ENCODE data around the gene TCF7L2.
"Not testable (repeated sequence)": the region's sequence is repeated elsewhere in the genome, so short reads cannot be mapped to it uniquely, and the experiment has no call there.

The TCF7L2 gene

DNA sequence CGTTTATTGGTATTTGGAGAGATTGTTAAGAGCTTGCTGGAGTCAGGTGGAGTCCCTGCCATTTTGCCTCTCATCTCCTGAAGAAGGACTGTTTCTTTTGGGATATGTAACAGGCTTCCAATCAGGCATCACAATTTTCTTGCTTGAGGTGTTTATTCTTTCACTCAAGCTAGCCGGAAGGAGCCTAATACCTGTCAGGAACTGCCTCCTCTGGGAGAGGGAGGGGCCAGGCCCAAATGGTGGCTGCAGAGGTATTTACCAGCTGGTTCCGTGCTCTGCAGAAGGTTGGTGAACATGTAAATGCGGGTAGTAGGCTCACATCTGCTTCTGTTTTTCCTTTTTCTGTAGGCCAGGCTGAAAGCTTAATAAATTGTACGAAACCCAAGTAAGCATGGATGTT lies 114.0 kb downstream of the TCF7L2 start:
- FAIRE-seq (no peak), DNase-seq (ENCODE audit: insufficient read length, low spot score) (no peak)
- TF ChIP-seq, protein P1, sequence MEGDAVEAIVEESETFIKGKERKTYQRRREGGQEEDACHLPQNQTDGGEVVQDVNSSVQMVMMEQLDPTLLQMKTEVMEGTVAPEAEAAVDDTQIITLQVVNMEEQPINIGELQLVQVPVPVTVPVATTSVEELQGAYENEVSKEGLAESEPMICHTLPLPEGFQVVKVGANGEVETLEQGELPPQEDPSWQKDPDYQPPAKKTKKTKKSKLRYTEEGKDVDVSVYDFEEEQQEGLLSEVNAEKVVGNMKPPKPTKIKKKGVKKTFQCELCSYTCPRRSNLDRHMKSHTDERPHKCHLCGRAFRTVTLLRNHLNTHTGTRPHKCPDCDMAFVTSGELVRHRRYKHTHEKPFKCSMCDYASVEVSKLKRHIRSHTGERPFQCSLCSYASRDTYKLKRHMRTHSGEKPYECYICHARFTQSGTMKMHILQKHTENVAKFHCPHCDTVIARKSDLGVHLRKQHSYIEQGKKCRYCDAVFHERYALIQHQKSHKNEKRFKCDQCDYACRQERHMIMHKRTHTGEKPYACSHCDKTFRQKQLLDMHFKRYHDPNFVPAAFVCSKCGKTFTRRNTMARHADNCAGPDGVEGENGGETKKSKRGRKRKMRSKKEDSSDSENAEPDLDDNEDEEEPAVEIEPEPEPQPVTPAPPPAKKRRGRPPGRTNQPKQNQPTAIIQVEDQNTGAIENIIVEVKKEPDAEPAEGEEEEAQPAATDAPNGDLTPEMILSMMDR (IDR thresholded peaks at IDR 0.05; ENCODE audit: insufficient read depth, missing control alignments): no peak

DNA sequence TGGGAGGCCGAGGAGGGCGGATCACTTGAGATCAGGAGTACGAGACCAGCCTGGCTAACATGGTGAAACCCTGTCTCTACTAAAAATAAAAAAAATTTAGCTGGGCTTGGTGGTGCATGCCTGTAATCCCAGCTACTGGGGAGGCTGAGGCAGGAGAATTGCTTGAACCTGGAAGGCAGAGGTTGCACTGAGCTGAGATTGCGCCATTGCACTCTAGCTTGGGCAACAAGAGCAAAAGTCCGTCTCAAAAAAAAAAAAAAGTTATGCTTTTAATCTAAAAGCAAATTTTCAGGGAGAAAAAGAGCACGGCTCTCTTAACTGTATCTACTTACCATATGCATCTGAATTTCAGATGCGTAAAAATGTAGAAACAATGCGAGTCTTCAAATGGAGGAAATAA lies 116.1 kb downstream of the TCF7L2 start:
- DNase-seq (ENCODE audit: insufficient read length, low spot score); FAIRE-seq: not testable (repeated sequence)

DNA sequence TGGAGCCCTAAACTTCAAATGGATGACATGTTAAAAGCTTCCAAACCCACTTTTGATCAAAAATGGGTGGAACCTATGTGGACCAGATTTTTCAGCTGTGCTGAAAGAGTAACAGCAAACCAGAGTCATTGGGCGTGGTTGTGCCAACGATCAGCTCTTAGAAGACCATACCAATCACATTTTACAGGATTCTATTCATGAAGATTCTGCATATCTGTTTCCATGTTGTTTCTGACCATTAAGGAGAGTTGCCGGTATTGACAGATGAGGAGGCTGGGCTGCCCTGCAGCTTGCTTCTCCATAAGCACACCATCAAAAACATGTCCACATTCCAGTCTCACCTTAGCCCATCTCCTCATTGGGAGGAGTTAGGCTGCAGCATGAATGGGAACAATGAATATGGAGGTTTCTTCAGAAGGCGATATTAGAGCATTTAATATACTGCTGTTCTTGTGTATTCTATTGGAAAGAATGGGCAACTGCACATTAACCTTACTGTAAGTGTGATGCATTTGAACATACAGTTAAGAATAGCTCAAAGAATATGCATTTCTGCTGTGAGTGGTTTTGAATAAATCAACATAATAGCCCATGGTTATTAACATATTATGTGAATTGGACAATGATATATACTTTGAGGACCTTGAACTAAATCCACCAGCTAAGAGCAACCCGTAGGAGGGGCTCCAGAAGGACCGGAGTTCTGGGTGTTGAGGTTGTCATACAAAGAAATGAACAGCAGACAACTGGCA lies 116.7 kb downstream of the TCF7L2 start:
- FAIRE-seq (no peak), DNase-seq (ENCODE audit: insufficient read length, low spot score) (no peak)
- TF ChIP-seq, protein P1 (IDR thresholded peaks at IDR 0.05; ENCODE audit: insufficient read depth, missing control alignments): no peak

DNA sequence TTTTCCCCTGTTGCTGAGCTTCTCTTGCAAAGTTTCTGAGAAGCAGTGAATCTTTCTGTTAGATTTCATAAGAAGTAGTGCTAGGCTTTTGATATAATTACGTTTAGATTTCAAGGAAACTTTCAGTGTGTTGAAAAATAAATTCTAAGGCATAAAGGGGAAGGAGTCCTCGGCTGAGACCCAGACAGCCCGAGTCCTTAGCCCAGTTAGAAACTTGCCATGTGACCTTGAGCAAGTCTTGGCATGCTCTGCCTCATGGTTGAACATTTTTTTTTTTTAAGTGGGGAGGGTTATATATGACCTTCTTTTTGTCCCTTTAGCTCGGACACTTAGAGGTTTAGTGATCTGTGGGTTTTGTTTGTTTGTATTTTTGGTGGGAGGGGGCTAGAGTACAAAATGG lies 117.5 kb downstream of the TCF7L2 start:
- FAIRE-seq (no peak), DNase-seq (ENCODE audit: insufficient read length, low spot score) (no peak)
- TF ChIP-seq, protein P1 (IDR thresholded peaks at IDR 0.05; ENCODE audit: insufficient read depth, missing control alignments): no peak

DNA sequence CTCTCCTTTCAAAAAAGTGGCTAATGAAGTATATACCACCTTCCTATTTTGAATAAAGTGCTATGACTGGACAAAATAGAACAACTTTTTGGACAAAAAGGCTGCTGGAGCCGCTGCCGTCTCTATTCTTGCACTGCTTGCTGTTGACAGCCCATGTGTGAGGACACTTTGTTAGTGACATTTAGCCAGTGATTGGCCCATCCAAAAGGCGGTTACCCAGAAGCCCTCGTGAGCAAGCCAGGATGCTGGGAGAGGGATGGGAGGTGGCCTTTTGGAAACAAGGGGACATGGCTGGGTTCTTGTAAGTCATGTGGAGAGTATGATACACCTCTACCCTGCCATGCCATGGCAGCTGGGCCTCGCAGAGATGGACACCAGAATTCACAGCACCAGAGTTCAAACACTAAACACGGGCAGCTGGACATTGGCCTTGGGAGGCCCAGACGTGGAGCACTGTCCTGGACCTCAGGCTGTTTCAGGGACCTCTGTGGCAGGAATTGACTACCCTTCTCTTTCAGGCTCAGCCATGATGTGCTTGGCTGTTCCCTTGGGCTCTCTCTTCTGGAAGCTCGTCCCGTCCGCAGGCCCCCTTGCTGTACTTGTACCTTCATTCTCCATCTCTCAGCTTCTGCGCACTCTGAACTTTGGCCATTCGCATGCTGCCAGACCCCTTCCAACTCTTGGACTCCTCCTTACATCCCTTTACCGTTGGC lies 118.3 kb downstream of the TCF7L2 start:
- FAIRE-seq: no peak
- DNase-seq (ENCODE audit: insufficient read length, low spot score): no peak
- TF ChIP-seq, protein P1 (IDR thresholded peaks at IDR 0.05; ENCODE audit: insufficient read depth, missing control alignments): no peak

DNA sequence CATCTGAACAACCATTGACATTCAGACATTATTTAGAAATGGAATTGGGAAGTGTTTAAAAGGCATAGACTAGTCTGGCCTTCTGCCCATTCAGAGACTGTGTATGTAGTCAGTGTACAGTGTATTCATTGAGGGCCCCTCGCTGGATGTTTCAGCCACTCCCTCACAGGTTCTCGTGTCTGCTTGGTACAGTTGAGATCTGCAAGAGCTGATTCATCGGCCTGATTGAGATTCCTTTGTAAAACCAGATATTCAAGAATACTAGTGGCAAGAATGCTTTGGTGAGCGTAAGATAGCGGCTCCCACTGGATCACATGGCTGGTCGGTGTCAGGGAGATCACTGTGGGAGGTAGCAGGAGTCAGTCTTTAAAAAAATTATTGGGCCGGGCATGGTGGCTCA lies 119.5 kb downstream of the TCF7L2 start:
- TF ChIP-seq, protein P1 (IDR thresholded peaks at IDR 0.05; ENCODE audit: insufficient read depth, missing control alignments): no peak
- no peak for FAIRE-seq
- DNase-seq (ENCODE audit: insufficient read length, low spot score): no peak

DNA sequence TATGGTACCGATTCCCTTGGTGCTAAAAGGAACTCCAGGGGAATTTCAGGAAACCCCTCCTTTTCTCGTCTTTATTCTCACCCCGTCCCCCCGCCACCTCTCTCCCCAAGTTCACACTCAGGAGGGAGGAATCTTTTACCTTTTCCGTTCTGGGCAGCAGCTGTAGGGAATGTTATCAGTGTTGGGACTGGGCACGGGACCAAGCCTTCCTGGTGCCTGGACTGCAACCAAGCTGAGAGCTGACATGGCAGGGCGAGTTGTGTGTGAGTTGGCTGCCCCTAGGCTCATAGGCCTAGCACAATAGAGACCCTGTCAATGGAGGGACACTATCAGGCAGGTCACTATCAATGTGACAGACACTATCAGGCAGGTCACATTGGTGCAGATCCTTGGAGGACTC lies 121.4 kb downstream of the TCF7L2 start:
- TF ChIP-seq, protein P1 (IDR thresholded peaks at IDR 0.05; ENCODE audit: insufficient read depth, missing control alignments): no peak
- FAIRE-seq (no peak), DNase-seq (ENCODE audit: insufficient read length, low spot score) (no peak)
